ENCODE data around the gene FAU. TPM values are rescaled to one million over a fixed set of nuclear protein-coding genes. Genes with fewer than 3 reads are reported as not detected.
A peak's percentile ranks its signal among the peaks of the same experiment; 100 is the strongest.

The FAU gene
- total RNA-seq, 1 experiment from 2014 or later = 1,001 TPM

DNA sequence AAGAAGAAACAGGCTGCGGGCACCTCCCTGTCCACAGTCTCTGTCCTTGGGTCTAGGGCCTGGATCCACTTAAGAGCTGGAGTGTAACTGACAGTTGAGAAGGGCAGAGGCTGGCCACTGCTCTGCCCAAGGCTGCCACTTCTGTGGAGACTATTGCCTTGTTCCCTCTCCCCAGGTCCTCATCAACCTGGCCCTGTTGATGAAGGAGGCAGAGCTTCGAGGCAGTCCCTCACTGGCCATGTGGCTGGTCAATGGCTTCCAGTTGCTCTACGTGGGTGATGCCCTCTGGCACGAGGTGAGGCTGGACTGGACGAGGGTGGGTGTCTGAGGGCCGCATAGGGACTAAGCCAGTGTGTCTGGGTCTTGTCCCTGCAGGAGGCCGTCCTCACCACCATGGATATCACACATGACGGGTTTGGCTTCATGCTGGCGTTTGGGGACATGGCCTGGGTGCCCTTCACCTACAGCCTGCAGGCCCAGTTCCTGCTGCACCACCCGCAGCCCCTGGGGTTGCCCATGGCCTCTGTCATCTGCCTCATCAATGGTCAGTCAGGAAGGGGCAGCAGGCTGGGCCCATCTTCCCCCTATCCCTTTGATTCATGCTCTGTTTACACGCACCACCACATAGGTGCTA is 7.3 kb downstream of the FAU start:
- H3K36me3 ChIP-seq (ENCODE audit: control insufficient read depth, insufficient read depth, low read length) = no peaks in the 10 kb centered on the region
- ATAC-seq (no peak), DNase-seq (ENCODE audit: low read depth, low spot score) (no peak)
- in situ Hi-C loops (cut with HindIII; ENCODE audit: low pct_unique_long_range_greater_than_20kb, low sequenced_read_pairs) = no loop called here
- H3K4me3 ChIP-seq (ENCODE audit: low read depth in 2 of 2, low read length in 2 of 2) = no peak overlapping the region
- no peaks in the 10 kb centered on the region for H3K27me3 ChIP-seq (ENCODE audit: control insufficient read depth, insufficient read depth, low read length)
- POLR2A ChIA-PET = no interaction called here
- CTCF ChIA-PET = no interaction called here
- BruUV-seq (replicated peaks) = no TSS peak
- H3K27ac ChIP-seq (ENCODE audit: low read length) = no peak overlapping the region
- intact Hi-C loops (cut with micrococcal nuclease; ENCODE audit: unreplicated experiment) = loop anchor here (10.0 kb wide), 1 partner anchor 270 kb away; the partner anchor contains the start of gene CDC42BPG
- peak; percentile 46; the same call in 1 of the 2 replicates for TF ChIP-seq POLR2AphosphoS5 (IDR thresholded peaks at IDR 0.05; ENCODE audit: low read depth, low read length)
- TF ChIP-seq, protein P1, sequence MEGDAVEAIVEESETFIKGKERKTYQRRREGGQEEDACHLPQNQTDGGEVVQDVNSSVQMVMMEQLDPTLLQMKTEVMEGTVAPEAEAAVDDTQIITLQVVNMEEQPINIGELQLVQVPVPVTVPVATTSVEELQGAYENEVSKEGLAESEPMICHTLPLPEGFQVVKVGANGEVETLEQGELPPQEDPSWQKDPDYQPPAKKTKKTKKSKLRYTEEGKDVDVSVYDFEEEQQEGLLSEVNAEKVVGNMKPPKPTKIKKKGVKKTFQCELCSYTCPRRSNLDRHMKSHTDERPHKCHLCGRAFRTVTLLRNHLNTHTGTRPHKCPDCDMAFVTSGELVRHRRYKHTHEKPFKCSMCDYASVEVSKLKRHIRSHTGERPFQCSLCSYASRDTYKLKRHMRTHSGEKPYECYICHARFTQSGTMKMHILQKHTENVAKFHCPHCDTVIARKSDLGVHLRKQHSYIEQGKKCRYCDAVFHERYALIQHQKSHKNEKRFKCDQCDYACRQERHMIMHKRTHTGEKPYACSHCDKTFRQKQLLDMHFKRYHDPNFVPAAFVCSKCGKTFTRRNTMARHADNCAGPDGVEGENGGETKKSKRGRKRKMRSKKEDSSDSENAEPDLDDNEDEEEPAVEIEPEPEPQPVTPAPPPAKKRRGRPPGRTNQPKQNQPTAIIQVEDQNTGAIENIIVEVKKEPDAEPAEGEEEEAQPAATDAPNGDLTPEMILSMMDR (IDR thresholded peaks at IDR 0.05) = no peak
- TF ChIP-seq TCF7L2 (IDR thresholded peaks at IDR 0.05; ENCODE audit: low read depth, low read length) = no peak
- TF ChIP-seq, protein P2, sequence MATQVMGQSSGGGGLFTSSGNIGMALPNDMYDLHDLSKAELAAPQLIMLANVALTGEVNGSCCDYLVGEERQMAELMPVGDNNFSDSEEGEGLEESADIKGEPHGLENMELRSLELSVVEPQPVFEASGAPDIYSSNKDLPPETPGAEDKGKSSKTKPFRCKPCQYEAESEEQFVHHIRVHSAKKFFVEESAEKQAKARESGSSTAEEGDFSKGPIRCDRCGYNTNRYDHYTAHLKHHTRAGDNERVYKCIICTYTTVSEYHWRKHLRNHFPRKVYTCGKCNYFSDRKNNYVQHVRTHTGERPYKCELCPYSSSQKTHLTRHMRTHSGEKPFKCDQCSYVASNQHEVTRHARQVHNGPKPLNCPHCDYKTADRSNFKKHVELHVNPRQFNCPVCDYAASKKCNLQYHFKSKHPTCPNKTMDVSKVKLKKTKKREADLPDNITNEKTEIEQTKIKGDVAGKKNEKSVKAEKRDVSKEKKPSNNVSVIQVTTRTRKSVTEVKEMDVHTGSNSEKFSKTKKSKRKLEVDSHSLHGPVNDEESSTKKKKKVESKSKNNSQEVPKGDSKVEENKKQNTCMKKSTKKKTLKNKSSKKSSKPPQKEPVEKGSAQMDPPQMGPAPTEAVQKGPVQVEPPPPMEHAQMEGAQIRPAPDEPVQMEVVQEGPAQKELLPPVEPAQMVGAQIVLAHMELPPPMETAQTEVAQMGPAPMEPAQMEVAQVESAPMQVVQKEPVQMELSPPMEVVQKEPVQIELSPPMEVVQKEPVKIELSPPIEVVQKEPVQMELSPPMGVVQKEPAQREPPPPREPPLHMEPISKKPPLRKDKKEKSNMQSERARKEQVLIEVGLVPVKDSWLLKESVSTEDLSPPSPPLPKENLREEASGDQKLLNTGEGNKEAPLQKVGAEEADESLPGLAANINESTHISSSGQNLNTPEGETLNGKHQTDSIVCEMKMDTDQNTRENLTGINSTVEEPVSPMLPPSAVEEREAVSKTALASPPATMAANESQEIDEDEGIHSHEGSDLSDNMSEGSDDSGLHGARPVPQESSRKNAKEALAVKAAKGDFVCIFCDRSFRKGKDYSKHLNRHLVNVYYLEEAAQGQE (IDR thresholded peaks at IDR 0.05; ENCODE audit: insufficient read depth in 1 of 2, low read depth in 2 of 2, low read length in 1 of 2) = no peak
- TF ChIP-seq SIN3A (IDR thresholded peaks at IDR 0.05; ENCODE audit: borderline replicate concordance, insufficient read depth, low read depth, low read length) = no peak
- H3K9me3 ChIP-seq (ENCODE audit: control insufficient read depth, insufficient read depth, low read depth, low read length) = no peaks in the 10 kb centered on the region
- H3K4me1 ChIP-seq (ENCODE audit: control insufficient read depth, insufficient read depth, low read length) = peaks cover 30% of the 10 kb centered on the region

DNA sequence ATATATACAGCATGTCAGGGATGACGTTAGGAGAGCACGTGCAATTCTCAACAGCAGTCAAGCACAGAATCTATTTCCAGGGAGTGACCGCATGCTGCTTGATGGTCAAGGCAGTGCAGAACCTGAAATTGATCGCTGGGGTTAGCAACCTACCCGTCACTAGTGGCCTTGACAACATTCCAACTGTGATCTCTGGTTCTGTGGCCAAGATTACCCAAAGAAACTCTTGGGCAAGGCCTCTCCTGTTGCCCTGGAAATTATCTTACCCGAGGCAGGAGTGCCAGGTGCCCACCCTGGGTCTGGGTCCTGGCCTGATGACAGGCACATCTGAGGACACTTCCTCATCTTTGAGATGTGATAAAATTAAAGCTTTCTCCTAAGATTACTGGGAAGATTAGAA is 8.1 kb downstream of the FAU start:
- Histone ChIP-seq H3K9me3 (ENCODE audit: control insufficient read depth, insufficient read depth, low read depth, low read length) (no peaks in the 10 kb centered on the region), H3K4me3 (ENCODE audit: low read depth in 2 of 2, low read length in 2 of 2) (no peak overlapping the region), H3K36me3 (ENCODE audit: control insufficient read depth, insufficient read depth, low read length) (no peaks in the 10 kb centered on the region), H3K27ac (ENCODE audit: low read length) (no peak overlapping the region), H3K27me3 (ENCODE audit: control insufficient read depth, insufficient read depth, low read length) (no peaks in the 10 kb centered on the region), H3K4me1 (ENCODE audit: control insufficient read depth, insufficient read depth, low read length) (peaks cover 30% of the 10 kb centered on the region)
- POLR2A ChIA-PET = interaction anchor here (0.6 kb wide), 1 partner anchor 12 kb away, joined by 7 read pairs; no protein-coding TSS in a partner anchor
- CTCF ChIA-PET = interaction anchor here (0.7 kb wide), 1 partner anchor 203 kb away, joined by 3 read pairs; no protein-coding TSS in a partner anchor
- ATAC-seq = no peak
- TSS peak; percentile 70 for BruUV-seq (replicated peaks)
- DNase-seq (ENCODE audit: low read depth, low spot score) = no peak
- no peak for TF ChIP-seq POLR2AphosphoS5 (IDR thresholded peaks at IDR 0.05; ENCODE audit: low read depth, low read length)
- TF ChIP-seq, protein P1 (IDR thresholded peaks at IDR 0.05) = no peak
- TF ChIP-seq, protein P2 (IDR thresholded peaks at IDR 0.05; ENCODE audit: insufficient read depth in 1 of 2, low read depth in 2 of 2, low read length in 1 of 2) = no peak
- TF ChIP-seq TCF7L2 (IDR thresholded peaks at IDR 0.05; ENCODE audit: low read depth, low read length) = no peak
- TF ChIP-seq SIN3A (IDR thresholded peaks at IDR 0.05; ENCODE audit: borderline replicate concordance, insufficient read depth, low read depth, low read length) = no peak
- intact Hi-C loops (cut with micrococcal nuclease; ENCODE audit: unreplicated experiment) = loop anchor here (10.0 kb wide), 1 partner anchor 269 kb away; the partner anchor contains the start of gene CDC42BPG
- in situ Hi-C loops (cut with HindIII; ENCODE audit: low pct_unique_long_range_greater_than_20kb, low sequenced_read_pairs) = no loop called here

Measured in Panc1 (cell line).